ENCODE measurements around the gene UBE4B. TPM values are rescaled to one million over a fixed set of nuclear protein-coding genes. Genes with fewer than 3 reads are reported as not detected.

UBE4B gene
- total and polyA plus RNA-seq, 2 of the 4 experiments (the other 2 are of a cell fraction), result 26.5 to 39.3 TPM

DNA sequence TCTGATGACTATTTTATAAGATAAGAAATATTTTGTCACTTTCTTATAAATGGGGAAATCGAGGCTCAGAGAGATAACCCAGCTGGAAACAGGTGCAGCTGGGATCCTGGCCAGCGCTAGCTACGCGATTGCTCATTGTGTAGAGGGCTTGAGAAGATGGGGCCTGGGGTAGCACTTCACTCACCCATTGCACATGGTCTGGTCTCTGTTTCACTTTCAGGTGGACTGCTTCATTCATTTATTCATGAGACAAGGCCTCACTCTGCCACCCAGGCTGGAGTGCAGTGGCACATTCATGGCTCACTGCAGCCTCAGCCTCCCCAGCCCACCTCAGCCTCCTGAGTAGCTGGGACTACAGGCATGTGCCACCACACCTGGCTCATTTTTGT is 23.8 kb downstream of the UBE4B start:
- dilution Hi-C loops (cut with HindIII; ENCODE audit: low sequenced_read_pairs, unreplicated experiment), result no loop called here

More for the DNA sequence above, 23.8 kb downstream of the UBE4B start:
- Histone ChIP-seq H4K20me1 (ENCODE audit: insufficient read depth, low read length) (peaks cover 41% of the 10 kb centered on the region), H3K27ac (ENCODE audit: insufficient read depth, low read length) (peak overlapping the region; percentile 26; the same call in 1 of the 2 replicates), H4K8ac (ENCODE audit: low read depth in 2 of 2, low read length in 2 of 2) (no peak overlapping the region; a peak in 1 of 4 replicates), H3K9me1 (ENCODE audit: insufficient read depth, low read length) (peaks cover 17% of the 10 kb centered on the region), H2BK120ac (ENCODE audit: low read depth, low read length) (peak overlapping the region; percentile 33; the same call in 1 of the 2 replicates), H3K36me3 (ENCODE audit: control insufficient read depth, insufficient read depth, low read length) (no peaks in the 10 kb centered on the region; the same call in 1 of the 2 replicates), H3K56ac (ENCODE audit: extremely low read depth, insufficient read depth, low read length) (no peak overlapping the region), H4K5ac (ENCODE audit: low read depth, low read length) (no peak overlapping the region), H4K91ac (ENCODE audit: insufficient read depth, low read depth, low read length) (no peak overlapping the region), H3K79me1 (ENCODE audit: low read depth in 1 of 2, low read length in 2 of 2) (peaks cover 47 to 88% of the 10 kb centered on the region in 2 experiments), H3K4me2 (ENCODE audit: low read depth, low read length) (no peak overlapping the region), H2AFZ (replicated peaks; ENCODE audit: low read length, poor library complexity) (no peak overlapping the region), H3K9ac (ENCODE audit: low read depth, low read length) (no peak overlapping the region), H2BK5ac (ENCODE audit: low read depth, low read length, poor library complexity, severe bottlenecking) (peak overlapping the region; percentile 21), H2BK20ac (ENCODE audit: low read depth, low read length) (no peak overlapping the region), H2AK9ac (replicated peaks; ENCODE audit: low read depth, low read length, poor library complexity) (no peak overlapping the region), H3K4me1 (ENCODE audit: control insufficient read depth, insufficient read depth, low read length) (peaks cover 6% of the 10 kb centered on the region), H3K18ac (ENCODE audit: low read depth, low read length) (peak overlapping the region; percentile 25; the same call in 1 of the 2 replicates), H2BK15ac (ENCODE audit: low read depth, low read length) (peak overlapping the region; percentile 41; the same call in 1 of the 3 replicates), H3K23ac (ENCODE audit: low read depth, low read length) (0 out of 2 replicates have a peak overlapping the region, but pooled peaks have one; percentile 17), H2AK5ac (ENCODE audit: low read depth, low read length) (peak overlapping the region; percentile 74; the same call in 1 of the 2 replicates), H3K14ac (replicated peaks; ENCODE audit: low read depth, low read length) (0 out of 2 replicates have a peak overlapping the region, but pooled peaks have one; percentile 9), H3K4me3 (ENCODE audit: insufficient read depth, low read depth, low read length) (no peak overlapping the region), H3K4ac (ENCODE audit: low read depth, low read length) (peak overlapping the region; percentile 74), H3K9me3 (ENCODE audit: control insufficient read depth, insufficient read depth, low read length) (no peaks in the 10 kb centered on the region), H3K27me3 (ENCODE audit: control insufficient read depth, insufficient read depth, low read length) (no peaks in the 10 kb centered on the region)
- in situ Hi-C loops (cut with MboI; ENCODE audit: low sequenced_read_pairs), result no loop called here
- BruUV-seq (replicated peaks), result no TSS peak
- ChIA-PET POLR2A (ENCODE audit: unreplicated experiment) (no interaction called here), CTCF (no interaction called here)
- no peak for ATAC-seq (ENCODE audit: low read depth)
- intact Hi-C loops (cut with micrococcal nuclease), result no loop called here
- TF ChIP-seq FOS (IDR thresholded peaks at IDR 0.05; ENCODE audit: low read depth, low read length) (no peak), SMC3 (IDR thresholded peaks at IDR 0.05; ENCODE audit: low read depth, low read length) (no peak), RCOR1 (IDR thresholded peaks at IDR 0.05; ENCODE audit: insufficient replicate concordance, low read length) (no peak), NFE2L2 (IDR thresholded peaks at IDR 0.05; ENCODE audit: low read depth, low read length) (no peak), MXI1 (IDR thresholded peaks at IDR 0.05; ENCODE audit: borderline replicate concordance, low read depth, low read length) (no peak)
- TF ChIP-seq, protein P1, sequence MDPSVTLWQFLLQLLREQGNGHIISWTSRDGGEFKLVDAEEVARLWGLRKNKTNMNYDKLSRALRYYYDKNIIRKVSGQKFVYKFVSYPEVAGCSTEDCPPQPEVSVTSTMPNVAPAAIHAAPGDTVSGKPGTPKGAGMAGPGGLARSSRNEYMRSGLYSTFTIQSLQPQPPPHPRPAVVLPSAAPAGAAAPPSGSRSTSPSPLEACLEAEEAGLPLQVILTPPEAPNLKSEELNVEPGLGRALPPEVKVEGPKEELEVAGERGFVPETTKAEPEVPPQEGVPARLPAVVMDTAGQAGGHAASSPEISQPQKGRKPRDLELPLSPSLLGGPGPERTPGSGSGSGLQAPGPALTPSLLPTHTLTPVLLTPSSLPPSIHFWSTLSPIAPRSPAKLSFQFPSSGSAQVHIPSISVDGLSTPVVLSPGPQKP (IDR thresholded peaks at IDR 0.05; ENCODE audit: borderline replicate concordance, low read depth, low read length), result no peak
- TF ChIP-seq, protein P2, sequence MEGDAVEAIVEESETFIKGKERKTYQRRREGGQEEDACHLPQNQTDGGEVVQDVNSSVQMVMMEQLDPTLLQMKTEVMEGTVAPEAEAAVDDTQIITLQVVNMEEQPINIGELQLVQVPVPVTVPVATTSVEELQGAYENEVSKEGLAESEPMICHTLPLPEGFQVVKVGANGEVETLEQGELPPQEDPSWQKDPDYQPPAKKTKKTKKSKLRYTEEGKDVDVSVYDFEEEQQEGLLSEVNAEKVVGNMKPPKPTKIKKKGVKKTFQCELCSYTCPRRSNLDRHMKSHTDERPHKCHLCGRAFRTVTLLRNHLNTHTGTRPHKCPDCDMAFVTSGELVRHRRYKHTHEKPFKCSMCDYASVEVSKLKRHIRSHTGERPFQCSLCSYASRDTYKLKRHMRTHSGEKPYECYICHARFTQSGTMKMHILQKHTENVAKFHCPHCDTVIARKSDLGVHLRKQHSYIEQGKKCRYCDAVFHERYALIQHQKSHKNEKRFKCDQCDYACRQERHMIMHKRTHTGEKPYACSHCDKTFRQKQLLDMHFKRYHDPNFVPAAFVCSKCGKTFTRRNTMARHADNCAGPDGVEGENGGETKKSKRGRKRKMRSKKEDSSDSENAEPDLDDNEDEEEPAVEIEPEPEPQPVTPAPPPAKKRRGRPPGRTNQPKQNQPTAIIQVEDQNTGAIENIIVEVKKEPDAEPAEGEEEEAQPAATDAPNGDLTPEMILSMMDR (conservative IDR thresholded peaks at IDR 0.05; ENCODE audit: low read depth, low read length), result no peak
- TF ChIP-seq, protein P3, sequence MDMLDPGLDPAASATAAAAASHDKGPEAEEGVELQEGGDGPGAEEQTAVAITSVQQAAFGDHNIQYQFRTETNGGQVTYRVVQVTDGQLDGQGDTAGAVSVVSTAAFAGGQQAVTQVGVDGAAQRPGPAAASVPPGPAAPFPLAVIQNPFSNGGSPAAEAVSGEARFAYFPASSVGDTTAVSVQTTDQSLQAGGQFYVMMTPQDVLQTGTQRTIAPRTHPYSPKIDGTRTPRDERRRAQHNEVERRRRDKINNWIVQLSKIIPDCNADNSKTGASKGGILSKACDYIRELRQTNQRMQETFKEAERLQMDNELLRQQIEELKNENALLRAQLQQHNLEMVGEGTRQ (IDR thresholded peaks at IDR 0.05; ENCODE audit: low read depth, low read length), result no peak
- no peak for DNase-seq
- WGBS, 2 experiments (ENCODE audit: extremely low coverage in 2 of 2, insufficient read length in 1 of 2), result no CpG with 5 or more reads among the region's 4 CpGs
